ENCODE results near the gene ZNF778.

DNA sequence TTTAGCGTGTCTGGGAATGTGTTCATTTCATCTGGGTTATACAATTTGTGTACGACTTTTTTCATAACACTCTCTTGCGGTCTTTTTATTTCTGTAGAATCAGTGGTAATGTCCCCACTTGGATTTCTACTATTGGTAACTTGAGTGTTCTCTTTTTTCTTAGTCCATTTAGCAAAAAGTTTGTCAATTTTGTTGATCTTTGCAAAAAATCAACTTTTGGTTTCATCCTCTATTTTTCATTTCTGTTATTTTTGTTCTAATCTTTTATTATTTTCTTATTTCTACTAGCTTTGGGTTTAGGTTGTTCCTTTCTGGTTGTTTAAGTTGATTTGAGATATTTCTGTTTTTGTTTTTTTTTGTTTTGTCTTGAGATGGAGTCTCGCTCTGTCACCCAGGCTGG lies 9.5 kb upstream of the ZNF778 start:
- TF ChIP-seq, protein P1, sequence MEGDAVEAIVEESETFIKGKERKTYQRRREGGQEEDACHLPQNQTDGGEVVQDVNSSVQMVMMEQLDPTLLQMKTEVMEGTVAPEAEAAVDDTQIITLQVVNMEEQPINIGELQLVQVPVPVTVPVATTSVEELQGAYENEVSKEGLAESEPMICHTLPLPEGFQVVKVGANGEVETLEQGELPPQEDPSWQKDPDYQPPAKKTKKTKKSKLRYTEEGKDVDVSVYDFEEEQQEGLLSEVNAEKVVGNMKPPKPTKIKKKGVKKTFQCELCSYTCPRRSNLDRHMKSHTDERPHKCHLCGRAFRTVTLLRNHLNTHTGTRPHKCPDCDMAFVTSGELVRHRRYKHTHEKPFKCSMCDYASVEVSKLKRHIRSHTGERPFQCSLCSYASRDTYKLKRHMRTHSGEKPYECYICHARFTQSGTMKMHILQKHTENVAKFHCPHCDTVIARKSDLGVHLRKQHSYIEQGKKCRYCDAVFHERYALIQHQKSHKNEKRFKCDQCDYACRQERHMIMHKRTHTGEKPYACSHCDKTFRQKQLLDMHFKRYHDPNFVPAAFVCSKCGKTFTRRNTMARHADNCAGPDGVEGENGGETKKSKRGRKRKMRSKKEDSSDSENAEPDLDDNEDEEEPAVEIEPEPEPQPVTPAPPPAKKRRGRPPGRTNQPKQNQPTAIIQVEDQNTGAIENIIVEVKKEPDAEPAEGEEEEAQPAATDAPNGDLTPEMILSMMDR (IDR thresholded peaks at IDR 0.05), result no peak
- no peak for TF ChIP-seq POLR2A (IDR thresholded peaks at IDR 0.05)
